Stimulated activated CD4-positive, alpha-beta T cell treated with anti-CD3 and anti-CD28 coated beads, Interleukin-1b, Interleukin-23, amount 100 ng/mL, for 1 hour (primary cell): ENCODE results near the gene TUBB4B.

Experiments
- DNase-seq, 2 donors: peaks; one replicate each; pipeline ENCODE4 v3.0.0-alpha.2; 2020; ENCODE audit warnings: low read depth in 2 of 2

TUBB4B gene

DNA sequence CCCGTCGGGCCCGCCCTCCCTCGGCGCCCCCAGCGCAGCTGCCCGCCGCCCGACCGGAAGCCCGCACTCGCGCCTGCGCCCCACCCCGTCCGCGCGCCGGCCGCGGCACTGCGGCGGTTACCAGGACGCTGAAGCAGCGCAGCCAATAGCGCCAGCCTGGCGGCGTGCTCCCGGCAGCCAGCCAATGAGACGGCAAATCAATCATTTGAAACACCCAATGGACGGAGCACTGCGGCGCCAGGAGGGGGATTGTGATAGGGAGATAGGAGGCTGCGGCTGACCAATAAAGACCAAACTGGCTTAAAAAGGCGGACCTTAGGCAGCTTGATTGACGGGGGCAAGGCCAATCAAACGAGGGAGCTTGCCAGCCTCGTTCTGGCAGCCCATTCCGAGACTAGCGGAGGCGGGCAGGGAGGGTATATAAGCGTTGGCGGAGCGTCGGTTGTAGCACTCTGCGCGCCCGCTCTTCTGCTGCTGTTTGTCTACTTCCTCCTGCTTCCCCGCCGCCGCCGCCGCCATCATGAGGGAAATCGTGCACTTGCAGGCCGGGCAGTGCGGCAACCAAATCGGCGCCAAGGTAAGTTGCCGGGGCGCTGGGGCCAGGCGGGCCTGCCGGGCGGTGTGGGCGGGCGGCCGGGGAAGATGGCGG, at the start of gene TUBB4B:
Gene TUBB4B (plus strand): TSS at position 447 of the 649 bp plus-strand sequence. CDS start 74 bp downstream, at position 521.
- DNase-seq = peak; percentile 88 to 97

DNA sequence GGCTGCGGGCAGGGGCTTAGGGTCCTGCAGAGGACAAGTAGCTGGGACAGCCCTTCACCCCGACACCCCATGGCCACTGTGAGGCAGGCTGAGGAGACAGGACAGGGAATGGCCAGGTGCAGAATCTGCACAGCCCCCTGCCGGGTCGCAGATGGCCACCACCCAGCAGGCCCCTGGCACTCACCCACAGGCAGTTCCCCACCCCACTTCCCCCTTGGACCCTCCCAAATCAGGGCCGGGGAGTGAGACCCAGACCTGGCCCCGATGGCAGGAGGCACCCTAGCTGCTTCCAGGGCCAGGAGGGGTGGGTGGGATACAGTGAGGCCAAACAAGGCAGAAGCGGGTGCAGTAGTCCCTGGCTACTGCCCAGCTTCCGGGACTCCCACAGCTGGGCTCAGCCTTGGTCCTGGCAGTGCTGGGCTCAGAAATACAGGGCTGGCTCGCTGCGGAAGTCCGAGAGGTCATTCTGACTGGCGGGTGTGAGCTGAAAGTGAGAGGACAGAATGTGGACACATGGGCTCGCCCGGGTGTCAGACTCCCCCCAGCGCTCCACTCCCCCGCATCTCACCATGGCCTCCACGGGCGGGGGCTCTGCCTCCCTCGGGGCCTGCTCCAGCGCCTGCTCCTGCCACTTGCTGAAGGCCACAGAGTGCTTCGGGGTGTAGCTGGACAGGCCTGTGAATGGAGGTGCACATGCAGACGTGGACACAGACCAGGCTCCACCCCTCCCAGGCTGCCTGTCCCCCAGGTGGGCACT, 49.2 kb upstream of the TUBB4B start:
- DNase-seq = no peak

DNA sequence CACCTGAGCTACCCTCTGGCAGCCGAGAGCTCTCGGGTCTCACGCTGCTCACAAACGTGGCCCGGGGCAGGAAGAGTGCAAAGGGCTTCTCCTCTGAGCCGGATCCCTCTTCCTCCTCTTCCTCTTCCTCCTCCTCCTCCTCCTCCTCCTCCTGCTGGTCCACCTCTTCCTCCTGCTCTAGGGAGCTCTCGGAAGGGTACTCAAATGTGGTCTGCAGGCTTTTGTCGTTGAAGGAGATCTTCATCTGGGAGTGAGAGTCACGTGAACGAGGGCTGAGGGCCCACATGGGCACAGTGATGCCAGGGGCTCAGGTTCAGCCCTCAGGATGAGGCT, 48.7 kb upstream of the TUBB4B start:
- DNase-seq = no peak

DNA sequence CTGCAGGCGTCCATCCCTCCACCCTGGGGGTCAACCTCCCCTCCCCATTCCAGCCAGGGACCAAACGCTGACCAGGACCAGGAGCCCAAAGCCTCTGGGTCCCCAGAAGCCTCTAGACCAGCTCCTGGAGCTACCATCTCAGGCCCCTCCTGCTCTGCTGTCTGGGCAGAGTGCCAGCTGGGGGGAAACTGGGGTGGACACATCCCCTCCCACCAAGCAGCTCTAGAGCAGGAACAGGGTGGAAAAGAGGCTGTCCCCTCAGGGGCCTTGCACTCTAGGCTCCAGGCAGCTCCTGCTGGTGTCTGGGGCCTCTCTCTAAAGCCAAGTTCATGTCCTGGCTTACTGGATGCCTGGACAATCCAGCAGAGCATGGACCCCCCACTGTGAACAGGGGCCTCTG, 48.2 kb upstream of the TUBB4B start:
- no peak for DNase-seq

DNA sequence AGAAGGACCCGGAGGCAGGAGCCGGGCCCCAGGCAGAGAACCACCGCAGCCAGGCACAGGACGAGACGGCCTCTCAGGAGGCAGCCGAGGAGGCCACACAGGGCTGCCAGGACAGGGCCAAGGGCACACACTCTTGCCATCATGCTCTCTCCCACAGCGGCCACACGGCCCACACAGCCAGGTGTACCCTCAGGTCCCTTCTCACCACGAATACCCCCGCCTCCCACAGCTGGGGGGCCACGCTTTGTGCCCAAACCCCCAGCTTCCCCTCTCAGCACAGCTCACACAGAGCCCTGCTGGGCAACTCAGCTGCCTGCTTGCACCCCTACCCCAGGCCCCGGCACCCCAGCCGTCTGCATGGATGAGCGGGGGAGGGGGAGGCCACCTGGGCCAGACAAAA, 47.3 kb upstream of the TUBB4B start:
- no peak for DNase-seq

DNA sequence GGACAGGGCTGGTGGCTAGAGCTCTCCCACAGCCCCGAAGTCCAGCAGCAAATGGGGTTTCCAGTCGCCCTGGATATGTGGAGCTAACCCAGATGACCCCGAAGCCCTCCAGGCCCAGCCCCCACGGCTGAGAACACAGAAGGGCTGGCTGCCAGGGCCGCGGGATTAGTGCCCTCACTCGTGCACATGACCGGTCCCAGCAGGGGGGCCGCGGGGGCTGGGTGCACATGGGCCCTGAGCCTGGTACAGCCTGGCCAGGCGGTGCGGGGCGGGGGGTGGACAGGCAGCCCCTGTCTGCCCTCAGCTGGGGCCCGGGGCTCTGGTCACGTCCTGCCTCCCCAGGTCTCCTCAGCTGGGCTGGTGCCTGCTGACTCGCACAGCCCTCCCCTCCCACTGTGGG, 46.7 kb upstream of the TUBB4B start:
- no peak for DNase-seq

DNA sequence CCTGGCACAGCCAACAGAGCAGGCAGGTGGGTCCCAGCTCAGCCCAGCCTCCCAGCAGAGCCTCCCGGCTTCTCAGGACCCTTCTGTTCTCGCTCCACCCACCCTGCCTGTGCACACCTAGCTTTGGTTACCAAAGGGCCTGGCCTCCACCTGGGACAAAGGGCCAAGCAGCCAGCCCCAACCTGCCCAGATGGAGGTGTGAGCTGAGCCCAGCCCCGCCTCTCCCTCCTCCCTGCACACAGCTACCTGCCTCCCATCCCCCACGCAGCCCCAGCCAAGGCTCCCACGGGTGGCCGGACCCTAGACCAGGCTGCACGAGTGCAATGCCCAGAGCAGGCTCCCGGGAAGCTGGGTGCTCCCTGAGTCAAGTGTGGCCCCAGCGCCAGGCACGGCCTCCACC, 46.2 kb upstream of the TUBB4B start:
- DNase-seq = no peak

DNA sequence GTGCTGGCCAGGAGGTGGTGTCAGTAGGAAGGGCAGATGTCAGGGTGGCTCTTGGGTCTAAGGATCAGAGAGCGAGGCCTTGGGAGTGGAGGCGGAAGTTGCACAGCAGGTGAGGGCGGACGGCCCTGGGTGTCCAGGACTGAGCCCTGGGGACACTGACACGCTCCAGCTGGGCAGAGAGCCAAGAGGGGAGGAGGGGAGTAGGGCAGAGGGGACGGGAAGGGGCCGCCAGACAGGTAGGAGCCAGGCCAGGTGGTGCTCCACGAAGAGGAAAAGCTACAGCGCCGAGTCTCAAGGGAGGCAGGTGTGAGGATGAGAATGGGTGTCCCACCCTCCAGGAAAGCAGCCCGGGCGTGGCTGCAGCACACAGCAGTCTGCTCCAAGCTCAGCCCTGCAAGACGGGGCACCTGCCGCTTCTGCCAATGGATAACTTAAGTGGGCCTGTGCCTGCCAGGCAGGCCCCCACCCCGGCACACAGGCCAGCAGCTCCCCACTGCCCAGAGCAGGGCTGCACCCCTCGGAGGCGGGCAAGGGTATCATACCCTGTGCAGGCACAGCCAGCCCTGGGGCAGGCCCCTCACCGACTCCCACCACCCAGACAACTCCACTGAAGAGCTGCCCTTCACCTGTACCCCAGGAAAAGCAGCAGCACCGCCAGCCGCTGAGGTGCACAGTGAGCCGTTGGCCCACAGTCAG, 45.4 kb upstream of the TUBB4B start:
- no peak for DNase-seq

DNA sequence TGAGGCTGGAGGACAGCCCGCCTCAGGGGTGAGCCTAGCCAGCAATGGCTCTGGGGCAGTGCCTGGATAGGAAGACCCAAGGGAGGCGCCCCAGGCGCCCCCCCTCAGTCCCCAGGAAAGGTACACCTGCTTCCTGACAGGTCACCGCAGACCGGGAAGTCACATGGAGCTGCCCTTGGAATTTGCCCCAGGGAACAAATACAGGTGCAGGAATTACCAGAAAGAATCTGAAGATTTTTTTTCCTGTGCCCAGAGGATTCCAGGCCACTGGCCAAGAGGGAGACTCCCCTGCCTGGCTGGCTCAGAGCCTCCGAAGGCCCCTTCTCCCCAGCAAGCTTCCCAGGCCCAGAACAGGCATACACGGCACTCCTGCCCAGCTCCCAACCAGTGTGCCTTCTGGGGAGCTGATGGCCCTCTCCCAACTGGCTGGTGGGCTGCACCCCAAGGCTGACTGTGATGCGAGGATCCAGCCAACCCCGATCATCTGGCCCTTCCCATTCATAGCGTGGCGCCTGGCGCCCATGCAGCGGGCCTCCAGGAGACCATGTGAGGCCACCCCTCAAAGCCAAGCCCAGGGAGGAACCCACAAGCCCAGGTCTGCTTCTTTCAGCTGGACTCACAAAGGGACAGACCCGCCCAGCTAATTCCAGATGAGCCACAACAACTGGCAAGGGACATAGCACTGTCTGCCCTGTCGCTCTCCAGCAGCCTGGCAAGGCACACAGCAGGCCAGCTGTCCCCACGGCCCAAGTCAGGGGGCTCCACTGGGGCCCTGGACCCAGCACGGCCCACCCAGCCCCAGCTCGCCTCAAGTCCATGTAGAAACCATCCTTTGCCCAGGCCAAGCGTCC, 42.8 kb upstream of the TUBB4B start:
- DNase-seq = no peak

DNA sequence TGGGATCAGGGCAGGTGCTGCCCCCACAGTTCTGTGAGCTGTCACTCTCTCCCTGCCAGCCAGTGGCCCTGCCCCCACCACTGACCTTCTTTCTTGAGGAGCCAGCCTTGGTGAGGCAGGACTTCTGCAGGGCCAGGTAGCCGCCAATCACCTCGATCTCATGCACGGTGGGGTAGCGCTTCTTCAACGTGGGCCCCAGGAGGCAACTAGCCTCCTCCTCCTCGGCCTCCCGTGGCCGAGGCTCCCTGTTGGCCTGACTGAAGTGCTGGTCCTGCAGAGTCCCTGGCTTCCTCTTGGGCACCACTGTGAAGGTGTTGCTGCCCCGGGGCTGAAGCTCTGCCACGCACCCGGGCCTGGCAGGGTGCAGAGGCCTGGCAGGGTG, 42.2 kb upstream of the TUBB4B start:
- no peak for DNase-seq

DNA sequence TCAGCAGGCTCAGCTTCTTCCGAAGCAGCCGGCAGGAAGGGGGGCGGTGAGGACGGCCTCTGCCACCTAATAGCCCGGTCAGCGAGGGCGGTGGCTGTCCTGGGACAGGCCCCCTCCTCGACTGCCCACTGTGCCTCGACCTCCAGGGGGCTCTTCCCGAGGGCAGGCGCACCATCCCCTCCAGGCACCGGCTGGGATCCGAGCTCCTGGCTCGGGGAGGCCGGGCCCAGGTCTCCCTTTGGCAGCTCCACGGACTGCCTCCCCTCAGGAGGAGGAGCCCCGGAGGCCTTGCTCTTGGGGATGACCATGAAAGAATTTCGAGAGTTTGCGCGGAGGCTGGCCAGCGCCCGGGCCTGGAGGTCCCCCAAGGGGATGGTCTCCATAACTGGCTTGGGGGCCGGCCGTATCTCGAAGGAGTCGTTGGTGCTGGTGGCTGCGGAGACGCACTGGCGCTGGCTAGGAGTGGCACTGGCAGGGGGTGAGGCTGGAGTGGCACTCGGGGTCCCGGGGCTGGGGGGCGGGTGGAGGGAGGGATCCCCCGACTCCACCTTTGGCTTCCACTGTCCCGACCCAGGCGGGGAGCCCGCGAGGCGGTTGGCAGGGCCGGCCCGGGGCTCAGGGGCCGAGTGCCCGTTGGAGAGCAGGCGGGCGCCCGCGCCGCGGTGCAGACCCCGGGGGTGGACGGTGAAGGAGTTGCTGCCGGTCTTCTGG, 41.5 kb upstream of the TUBB4B start:
- no peak for DNase-seq

DNA sequence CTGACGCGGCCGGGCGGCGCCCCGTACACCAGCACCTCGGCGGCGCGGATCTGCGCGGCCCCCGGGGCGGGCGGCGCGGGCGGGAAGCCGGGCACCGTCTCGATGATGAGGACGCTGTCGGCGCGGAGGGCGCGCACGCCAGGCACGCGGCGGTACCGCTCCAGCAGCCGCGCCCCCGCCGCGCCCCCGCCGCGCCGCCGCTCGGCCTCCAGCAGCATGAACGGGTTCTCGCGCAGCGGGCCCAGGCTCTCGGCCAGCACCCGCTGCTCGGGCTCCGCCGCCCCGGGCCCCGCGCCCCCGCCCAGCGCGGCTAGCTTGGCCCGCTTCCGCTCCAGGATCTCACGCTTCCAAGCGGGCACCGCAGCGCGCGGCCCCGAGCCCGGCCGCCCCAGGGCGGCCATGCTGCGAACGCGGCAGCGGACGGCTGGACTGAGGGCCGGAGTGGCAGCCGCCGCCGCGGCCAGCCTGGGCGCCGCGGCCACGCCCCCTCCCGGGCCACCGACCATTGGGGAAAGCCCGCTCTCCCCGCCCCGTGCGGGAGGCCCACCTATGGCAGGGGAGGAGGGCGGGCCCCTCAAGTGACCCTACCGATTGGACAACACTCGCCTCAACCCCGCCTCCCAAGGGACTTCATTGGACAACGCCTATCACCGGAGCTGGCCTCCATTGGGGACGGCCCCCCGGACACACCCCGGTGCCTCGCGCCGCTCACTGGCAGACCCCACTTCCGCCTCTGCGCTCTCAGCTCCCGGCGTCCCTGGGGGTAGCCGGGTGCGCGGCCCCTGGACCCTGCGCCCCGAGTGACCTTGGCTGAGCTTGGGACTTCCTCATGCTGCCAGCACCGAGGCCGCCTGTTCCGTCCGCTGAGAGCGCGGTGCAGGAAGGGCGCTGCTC, 40.5 kb upstream of the TUBB4B start, which contains the start of gene TPRN:
Gene TPRN (minus strand): TSS at position 431 of the 894 bp plus-strand sequence. CDS start 30 bp downstream, at position 401.
- peak; percentile 94 to 96 for DNase-seq

DNA sequence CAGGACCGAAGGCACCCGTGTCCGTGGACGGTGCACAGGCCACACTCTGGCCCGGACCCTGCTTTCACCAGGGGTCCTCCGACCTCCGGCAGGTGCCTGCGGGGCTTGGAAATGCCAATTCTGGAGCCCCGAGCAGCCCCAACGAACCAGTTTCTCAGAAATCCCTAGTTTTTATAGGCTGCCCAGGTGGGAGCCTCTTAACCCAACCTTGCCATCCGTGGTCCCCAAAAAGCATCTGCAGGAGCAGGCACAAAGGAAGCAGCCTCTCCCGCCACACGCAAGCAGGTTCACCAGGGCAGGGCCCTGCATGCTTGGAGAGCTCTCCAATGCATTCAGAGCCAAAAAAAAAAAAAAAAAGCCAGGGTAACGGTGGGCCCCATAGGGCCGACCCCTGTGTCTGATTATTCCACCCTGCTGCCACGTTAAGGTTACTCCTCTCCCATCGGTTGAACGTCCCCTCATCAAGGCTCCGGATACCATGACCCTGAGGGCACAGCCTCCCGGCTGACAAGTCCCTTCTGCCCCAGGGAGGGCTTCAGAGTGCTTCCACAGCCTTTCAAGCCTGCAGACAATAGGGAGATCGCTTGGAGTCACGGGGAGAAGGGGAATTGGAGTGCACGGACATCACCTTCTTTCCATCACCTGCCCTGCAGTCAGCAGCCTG, 39.8 kb upstream of the TUBB4B start:
- no peak for DNase-seq

DNA sequence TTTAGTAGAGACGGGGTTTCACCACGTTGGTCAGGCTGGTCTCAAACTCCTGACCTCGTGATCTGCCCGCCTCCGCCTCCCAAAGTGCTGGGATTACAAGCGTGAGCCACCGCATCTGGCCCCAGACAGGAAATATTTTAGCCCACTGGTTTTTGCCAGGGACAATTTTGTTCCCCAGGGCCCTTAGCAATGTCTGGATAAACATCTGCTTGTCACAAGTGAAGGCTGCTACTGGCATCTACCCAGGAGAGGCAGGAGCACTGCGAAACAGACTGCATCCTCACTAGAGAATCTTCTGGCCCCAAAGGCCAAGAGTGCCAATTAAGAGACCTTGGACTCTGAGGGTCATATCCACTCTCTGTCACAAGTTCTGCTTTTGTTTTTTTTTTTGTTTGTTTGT, 38.1 kb upstream of the TUBB4B start:
- no peak for DNase-seq

DNA sequence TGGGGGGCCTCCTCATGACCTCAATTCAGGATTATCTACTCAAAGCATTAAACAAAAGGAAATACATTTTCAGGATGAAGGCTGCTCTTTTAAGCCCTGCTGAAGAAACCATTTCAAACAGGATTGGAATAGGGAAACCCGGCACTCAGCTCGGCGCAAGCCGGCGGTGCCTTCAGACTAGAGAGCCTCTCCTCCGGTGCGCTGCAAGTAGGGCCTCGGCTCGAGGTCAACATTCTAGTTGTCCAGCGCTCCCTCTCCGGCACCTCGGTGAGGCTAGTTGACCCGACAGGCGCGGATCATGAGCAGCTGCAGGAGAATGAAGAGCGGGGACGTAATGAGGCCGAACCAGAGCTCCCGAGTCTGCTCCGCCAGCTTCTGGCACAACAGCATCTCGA, 36.4 kb upstream of the TUBB4B start:
- no peak for DNase-seq

DNA sequence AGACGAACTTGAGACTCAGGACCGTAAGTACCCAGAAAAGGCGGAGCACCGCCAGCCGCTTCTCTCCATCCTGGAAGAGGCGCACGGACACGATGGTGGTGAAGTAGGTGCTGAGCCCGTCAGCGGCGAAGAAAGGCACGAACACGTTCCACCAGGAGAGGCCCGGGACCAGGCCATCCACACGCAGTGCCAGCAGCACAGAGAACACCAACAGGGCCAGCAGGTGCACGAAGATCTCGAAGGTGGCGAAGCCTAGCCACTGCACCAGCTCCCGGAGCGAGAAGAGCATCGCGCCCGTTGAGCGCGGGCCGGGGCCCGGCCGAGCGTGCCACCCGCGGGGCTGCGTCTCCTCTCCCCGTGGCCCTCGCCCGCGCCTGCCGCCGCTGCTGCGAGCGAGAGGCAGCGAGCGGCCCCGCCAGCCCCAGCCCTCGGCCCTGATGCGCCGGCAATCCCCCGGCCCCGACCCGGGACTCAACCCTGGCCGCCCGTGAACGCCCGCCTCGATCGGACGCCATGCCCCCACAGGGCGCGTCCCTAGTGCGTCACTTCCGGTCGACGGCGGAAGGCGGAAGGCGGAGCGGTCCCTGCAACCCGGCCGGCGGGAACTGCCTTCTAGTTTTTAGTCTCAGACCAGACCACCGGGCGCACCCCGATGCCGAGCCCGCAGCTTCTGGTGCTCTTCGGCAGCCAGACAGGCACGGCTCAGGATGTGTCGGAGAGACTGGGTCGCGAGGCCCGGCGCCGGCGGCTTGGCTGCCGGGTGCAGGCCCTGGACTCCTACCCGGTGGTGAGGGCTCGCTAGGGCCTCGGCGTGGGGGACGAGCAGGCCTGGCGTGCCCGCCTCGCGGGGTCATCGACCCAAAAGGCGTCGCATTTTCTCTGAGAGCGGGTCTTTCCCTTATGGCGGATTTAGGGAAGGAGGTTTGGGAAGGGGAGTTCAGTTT, 35.7 kb upstream of the TUBB4B start, which contains the start of the genes NDOR1 and TMEM203:
Gene NDOR1 (plus strand): TSS at position 575 of the 944 bp plus-strand sequence. CDS start 78 bp downstream, at position 653.
Gene TMEM203 (minus strand): TSS at position 523 of the 944 bp plus-strand sequence. CDS start 234 bp downstream, at position 289.
- peak; percentile 78 to 90 for DNase-seq

DNA sequence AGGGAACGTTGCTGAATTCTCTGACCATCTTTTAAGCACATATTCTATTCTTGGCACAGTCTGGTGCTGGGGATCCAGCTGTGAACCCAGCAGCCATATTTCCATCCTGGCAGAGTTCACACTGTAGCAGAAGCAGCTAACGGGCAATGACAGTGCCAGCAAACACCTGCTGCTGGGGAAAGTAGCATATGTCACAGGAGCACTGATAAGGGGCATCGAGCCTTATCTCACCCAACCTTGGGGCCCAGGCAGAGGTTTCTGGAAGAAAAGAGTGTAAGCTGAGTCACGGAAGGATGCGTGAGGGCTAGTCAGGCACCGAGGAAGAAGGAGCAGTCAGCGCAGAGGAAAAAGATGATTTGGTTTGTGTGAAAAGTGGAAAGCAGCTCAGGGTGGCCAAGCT, 34.5 kb upstream of the TUBB4B start:
- DNase-seq = no peak

DNA sequence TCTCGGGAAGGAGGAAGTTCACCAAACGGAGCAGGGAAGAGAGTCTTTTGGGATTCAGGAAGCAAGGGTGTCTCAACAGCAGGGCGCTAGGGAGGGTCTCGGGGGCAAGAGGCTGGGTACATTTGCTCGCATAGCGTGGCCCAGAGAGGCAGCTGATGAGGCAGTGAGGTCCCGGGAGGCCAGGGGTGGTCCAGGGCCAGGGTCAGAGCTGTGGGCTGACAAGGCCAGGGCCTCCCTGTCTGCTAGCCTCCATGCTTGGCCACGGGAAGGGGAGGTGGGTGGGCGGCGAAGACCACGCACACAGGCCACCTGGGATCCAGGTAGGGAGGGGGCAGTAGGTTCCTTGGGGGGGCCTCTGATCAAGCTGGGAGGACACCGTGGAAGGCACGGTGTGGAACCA, 29.6 kb upstream of the TUBB4B start:
- DNase-seq = no peak
